ENCODE data around the gene GMPR2.

GMPR2 gene

GRCh38 chr14:24237463-24237955 is 4.8 kb downstream of the GMPR2 start:
- Histone ChIP-seq H3K36me3 (replicated peaks; ENCODE audit: low read depth, low read length) (peaks cover 48% of the 10 kb centered on the region), H3K4me3 (ENCODE audit: low read length) (no peak overlapping the region), H3K27ac (ENCODE audit: low read length) (no peak overlapping the region), H3K4me2 (ENCODE audit: low read length) (no peak overlapping the region), H3K9me3 (ENCODE audit: insufficient read depth, low read length) (no peaks in the 10 kb centered on the region), H3K9ac (ENCODE audit: low read length) (no peak overlapping the region), H3K27me3 (ENCODE audit: low read depth, low read length) (no peaks in the 10 kb centered on the region), H4K20me1 (ENCODE audit: insufficient read depth, low read length) (peaks cover 5% of the 10 kb centered on the region; the same call in 1 of the 2 replicates), H3K79me2 (ENCODE audit: low read length) (peaks cover 9% of the 10 kb centered on the region), H2AFZ (ENCODE audit: low read depth, low read length) (no peak overlapping the region), H3K4me1 (ENCODE audit: low read length) (peaks cover 12% of the 10 kb centered on the region)
- no peak for TF ChIP-seq CTCF (IDR thresholded peaks at IDR 0.05; ENCODE audit: low read depth, low read length)
- no peak for TF ChIP-seq EZH2phosphoT487 (IDR thresholded peaks at IDR 0.05; ENCODE audit: low read depth)

GRCh38 chr14:24238123-24238522 is 5.4 kb downstream of the GMPR2 start:
- Histone ChIP-seq H3K79me2 (ENCODE audit: low read length) (peaks cover 6% of the 10 kb centered on the region), H3K36me3 (replicated peaks; ENCODE audit: low read depth, low read length) (peaks cover 48% of the 10 kb centered on the region)

GRCh38 chr14:24238527-24239037 is 5.9 kb downstream of the GMPR2 start:
- H3K4me2 ChIP-seq (ENCODE audit: low read length) = no peak overlapping the region
- H4K20me1 ChIP-seq (ENCODE audit: insufficient read depth, low read length) = peaks cover 5% of the 10 kb centered on the region; the same call in 1 of the 2 replicates
- no peaks in the 10 kb centered on the region for H3K9me3 ChIP-seq (ENCODE audit: insufficient read depth, low read length)
- H3K4me3 ChIP-seq (ENCODE audit: low read length) = no peak overlapping the region
- peaks cover 10% of the 10 kb centered on the region for H3K4me1 ChIP-seq (ENCODE audit: low read length)
- TF ChIP-seq CTCF (IDR thresholded peaks at IDR 0.05; ENCODE audit: low read depth, low read length) (no peak), EZH2phosphoT487 (IDR thresholded peaks at IDR 0.05; ENCODE audit: low read depth) (no peak)
- no peak overlapping the region for H2AFZ ChIP-seq (ENCODE audit: low read depth, low read length)
- no peak overlapping the region for H3K9ac ChIP-seq (ENCODE audit: low read length)
- H3K27me3 ChIP-seq (ENCODE audit: low read depth, low read length) = no peaks in the 10 kb centered on the region
- H3K27ac ChIP-seq (ENCODE audit: low read length) = no peak overlapping the region
- H3K36me3 ChIP-seq (replicated peaks; ENCODE audit: low read depth, low read length) = peaks cover 48% of the 10 kb centered on the region
- peaks cover 1% of the 10 kb centered on the region for H3K79me2 ChIP-seq (ENCODE audit: low read length)

More at GRCh38 chr14:24238123-24238522, 5.4 kb downstream of the GMPR2 start:
- Histone ChIP-seq H3K27ac (ENCODE audit: low read length) (no peak overlapping the region), H3K4me1 (ENCODE audit: low read length) (peaks cover 11% of the 10 kb centered on the region), H3K4me3 (ENCODE audit: low read length) (no peak overlapping the region), H3K9me3 (ENCODE audit: insufficient read depth, low read length) (no peaks in the 10 kb centered on the region), H4K20me1 (ENCODE audit: insufficient read depth, low read length) (peaks cover 5% of the 10 kb centered on the region; the same call in 1 of the 2 replicates), H2AFZ (ENCODE audit: low read depth, low read length) (no peak overlapping the region), H3K27me3 (ENCODE audit: low read depth, low read length) (no peaks in the 10 kb centered on the region), H3K4me2 (ENCODE audit: low read length) (no peak overlapping the region), H3K9ac (ENCODE audit: low read length) (no peak overlapping the region)
- TF ChIP-seq CTCF (IDR thresholded peaks at IDR 0.05; ENCODE audit: low read depth, low read length) (no peak), EZH2phosphoT487 (IDR thresholded peaks at IDR 0.05; ENCODE audit: low read depth) (no peak)

- Histone ChIP-seq H3K27ac (ENCODE audit: low read length) (no peak overlapping the region), H2AFZ (ENCODE audit: low read depth, low read length) (no peak overlapping the region), H3K4me2 (ENCODE audit: low read length) (no peak overlapping the region), H4K20me1 (ENCODE audit: insufficient read depth, low read length) (peaks cover 5% of the 10 kb centered on the region; the same call in 1 of the 2 replicates), H3K36me3 (replicated peaks; ENCODE audit: low read depth, low read length) (peaks cover 48% of the 10 kb centered on the region), H3K9ac (ENCODE audit: low read length) (no peak overlapping the region), H3K9me3 (ENCODE audit: insufficient read depth, low read length) (no peaks in the 10 kb centered on the region), H3K4me1 (ENCODE audit: low read length) (peaks cover 11% of the 10 kb centered on the region), H3K79me2 (ENCODE audit: low read length) (no peaks in the 10 kb centered on the region), H3K4me3 (ENCODE audit: low read length) (no peak overlapping the region), H3K27me3 (ENCODE audit: low read depth, low read length) (no peaks in the 10 kb centered on the region)
- TF ChIP-seq EZH2phosphoT487 (IDR thresholded peaks at IDR 0.05; ENCODE audit: low read depth) (no peak), CTCF (IDR thresholded peaks at IDR 0.05; ENCODE audit: low read depth, low read length) (no peak)
Observed at GRCh38 chr14:24240110-24240918, 7.6 kb downstream of the GMPR2 start.

Measured in OCI-LY3 (cell line).